Mesenteric fat pad (tissue), 1 donor: ENCODE results near the gene HES4. TPM values are rescaled to one million over a fixed set of nuclear protein-coding genes. Genes with fewer than 3 reads are reported as not detected.

Experiments used
- DNase-seq: peaks from one replicate; pipeline ENCODE4 v3.0.0-alpha.2; 2020; ENCODE audit warnings: low spot score
- total RNA-seq: library from RNA; stranded (reverse); fragmentation: NEBNext Ultra II Directional; extraction: Animal tissue kit (Norgen Biotek cat#: 25700); gene quantifications from one replicate; pipeline ENCODE4 v1.2.1, GENCODE V29; 2021
- donor health status: DM: yes; HTN: yes; CAD: no.

Gene HES4
- total RNA-seq, 1 donor from 2014 or later, result 25.5 TPM

DNA sequence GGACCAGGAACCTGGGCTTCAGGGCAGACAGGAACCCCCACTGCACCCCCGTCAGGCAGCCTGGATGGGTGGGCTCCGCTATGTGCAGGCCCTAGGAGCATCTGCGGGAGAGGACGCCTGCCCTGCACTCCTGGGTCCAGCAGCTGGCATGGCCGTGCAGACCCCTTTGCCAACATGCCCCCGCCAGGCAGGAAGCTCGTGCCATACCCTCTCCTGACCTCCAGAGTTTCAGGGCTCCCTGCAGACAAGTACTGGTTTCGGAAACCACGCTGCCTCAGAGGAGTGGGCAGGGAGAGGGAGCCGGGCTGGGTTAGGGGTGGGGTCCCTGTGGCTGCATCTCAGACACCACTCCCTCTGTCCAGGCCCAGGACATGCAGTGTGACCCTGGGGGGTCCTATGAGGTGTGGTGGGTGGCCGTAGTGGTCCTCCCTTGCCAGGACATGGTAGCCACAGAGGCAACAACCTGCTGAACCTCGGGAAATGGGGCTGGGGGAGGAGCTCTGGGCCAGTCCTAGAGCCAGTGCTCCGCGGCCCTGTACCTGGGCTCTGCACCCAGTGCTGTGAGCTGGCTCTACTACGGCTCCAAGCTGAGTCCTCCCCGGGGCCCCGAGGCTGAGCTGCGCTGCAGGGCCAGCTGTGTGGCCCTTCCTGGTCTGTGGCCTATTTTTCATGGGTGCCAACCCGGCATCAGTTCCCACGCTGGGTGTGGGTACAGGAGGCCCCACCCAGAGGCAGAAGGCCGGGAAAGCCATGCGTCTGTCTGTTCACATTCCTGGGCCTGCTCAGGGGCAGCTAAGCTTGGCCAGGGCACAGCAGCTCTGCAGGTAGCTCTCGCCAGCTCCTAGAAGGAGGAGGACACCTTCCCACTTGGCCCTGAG, 32.2 kb downstream of the HES4 start:
- no peak for DNase-seq

DNA sequence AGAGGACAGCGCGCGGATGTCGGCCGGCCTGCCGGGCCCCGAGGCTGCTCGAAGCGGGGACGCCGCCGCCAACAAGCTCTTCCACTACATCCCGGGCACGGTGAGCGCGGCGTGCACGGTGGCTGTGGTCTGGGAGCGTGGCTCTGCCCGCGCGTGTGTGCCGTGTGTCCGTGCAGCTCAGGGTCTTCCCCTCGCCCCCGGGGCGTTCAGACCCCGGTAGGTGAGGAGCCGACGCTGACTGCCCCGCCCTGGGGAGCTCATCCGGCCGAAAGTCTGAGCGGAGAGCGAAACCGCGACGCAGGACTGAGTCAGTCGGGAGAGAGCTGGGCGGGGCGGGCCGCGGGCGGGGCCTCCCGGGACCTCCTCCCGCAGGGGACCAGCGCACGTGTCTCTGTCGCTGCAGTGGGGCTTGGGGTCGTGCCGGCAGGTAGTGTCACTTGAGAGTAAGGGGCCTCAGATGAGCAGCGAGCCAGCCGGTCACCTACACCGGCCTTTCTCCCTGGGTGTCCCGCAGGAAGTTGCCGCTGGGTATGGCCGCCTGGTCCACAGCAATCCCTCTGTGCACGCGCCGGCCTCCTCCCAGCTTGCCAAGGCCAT, 33.1 kb downstream of the HES4 start:
- DNase-seq, result peak; percentile 95

DNA sequence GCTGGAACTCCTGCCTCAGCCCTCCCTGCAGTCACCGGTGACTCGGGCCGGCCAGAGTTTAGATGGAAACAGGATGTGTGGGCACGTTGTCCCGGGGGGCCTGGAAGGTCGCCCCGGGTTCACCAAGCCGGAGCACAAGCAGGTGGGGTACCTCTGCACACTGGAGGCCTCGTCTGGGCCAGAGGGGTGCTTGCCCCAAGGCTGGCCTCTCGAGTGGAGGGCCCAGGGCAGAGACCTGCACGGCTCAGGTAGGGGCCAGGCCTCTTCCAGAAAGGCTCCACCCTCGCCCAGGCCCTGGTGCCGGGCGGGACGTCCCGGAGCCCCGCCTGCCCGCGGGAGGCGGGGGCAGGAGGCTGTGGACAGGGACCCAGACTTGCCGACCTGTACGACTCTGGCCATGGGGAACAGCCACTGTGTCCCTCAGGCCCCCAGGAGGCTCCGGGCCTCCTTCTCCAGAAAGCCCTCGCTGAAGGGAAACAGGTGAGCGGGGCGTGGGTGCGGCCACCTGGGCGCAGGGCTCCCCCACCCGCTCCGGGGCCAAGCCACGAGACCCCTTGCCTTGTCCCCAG, 33.7 kb downstream of the HES4 start, which contains the start of gene PLEKHN1:
TSS of gene PLEKHN1 (plus strand) at position 348 of the 569 bp plus-strand sequence. CDS start at position 398, 50 bp downstream.
- DNase-seq, result no peak

DNA sequence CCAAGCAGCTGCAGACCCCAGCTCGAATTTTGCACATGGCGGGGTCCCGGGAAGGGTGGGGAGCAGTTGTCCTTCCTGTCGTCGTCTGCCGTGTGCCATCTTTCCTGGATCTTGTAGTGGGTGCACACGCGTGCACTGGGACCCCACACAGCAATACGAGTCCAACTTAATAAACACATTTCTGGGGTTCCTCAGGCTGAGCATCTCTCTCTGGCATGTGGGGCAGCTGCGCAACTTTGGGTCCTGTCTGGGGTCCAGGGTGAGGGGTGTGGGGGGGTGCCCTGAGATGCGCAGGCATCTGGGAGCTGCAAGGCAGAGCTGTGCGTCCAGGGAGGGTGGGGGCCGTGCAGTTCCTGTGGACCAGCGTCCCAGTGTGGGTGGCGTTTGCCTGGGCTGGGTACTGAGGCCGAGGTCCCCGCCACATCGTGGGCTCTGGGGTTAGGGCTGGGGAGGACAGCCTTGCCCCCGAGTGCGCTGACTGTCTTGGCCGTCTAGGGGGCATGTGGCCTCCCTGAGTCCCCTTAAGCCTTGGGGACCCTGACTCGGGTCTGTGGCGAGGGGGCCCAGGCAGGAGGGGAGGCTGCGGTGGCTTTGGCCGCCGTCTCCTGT, 34.3 kb downstream of the HES4 start:
- DNase-seq, result no peak

DNA sequence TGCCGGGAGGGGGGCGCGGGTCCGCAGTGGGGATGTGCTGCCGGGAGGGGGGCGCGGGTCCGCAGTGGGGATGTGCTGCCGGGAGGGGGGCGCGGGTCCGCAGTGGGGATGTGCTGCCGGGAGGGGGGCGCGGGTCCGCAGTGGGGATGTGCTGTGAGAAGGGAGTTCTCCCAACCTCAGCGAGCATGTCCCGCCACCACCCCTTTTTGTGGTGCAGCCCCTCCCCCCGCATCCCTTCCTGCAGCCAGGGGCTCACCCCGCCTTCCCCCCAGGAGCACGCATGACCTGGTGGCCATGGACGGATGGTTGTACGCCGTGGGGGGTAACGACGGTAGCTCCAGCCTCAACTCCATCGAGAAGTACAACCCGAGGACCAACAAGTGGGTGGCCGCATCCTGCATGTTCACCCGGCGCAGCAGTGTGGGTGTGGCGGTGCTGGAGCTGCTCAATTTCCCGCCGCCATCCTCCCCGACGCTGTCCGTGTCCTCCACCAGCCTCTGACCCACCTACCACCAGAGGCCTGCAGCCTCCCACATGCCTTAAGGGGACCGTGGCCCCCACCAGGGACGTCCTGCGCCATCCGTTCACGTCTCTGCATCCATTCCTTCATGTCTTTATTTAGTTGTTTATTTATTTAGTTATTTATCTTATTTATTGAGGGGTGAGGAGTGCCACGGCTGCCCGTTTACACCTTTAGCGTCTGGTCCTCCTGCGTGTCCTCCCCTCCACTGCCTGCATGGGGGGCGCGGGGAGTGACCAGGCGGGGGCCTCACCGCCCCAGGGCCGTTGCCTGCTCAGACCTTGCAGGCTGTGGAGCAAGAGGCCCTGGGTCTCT, 35.0 kb downstream of the HES4 start:
- no peak for DNase-seq

DNA sequence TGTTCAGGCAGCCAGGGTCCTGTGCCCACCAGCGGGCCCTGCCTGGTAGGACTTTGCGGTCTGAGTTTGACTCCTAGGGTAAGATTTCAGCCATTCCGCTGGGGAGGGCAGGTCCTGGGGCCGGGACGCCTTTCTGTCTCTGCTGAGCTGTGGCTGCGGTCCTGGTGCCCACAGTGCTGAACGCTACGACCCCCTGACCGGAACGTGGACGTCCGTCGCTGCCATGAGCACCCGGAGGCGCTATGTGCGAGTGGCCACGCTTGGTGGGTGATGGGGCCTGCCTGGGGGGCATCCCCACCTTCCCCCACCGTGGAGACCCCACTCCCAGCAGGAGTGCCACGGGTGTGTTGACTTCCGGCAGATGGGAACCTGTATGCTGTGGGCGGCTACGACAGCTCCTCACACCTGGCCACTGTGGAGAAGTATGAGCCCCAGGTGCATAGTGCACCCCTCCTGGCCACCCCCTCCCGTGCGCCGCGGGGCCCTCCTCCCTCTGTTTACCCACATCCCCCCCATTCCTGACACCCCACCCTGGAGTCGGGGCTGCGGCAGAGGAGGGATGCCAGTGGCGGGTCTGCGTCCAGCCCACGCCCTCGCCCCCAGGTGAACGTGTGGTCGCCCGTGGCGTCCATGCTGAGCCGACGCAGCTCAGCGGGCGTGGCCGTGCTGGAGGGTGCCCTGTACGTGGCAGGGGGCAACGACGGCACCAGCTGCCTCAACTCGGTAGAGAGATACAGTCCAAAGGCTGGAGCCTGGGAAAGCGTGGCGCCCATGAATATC, 36.0 kb downstream of the HES4 start:
- no peak for DNase-seq

DNA sequence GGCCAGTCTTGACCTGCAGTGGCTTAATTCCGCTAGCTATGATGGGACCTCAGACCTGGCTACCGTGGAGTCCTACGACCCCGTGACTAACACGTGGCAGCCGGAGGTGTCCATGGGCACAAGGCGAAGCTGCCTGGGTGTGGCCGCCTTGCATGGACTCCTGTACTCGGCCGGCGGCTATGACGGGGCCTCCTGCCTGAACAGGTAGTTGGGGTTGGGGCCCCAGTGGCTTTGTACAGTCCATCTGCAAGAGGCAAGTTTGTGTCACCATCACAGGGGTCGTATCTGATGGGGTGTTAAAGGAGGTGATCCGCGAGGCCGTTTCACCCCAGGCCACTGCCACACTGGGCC, 36.6 kb downstream of the HES4 start:
- no peak for DNase-seq

DNA sequence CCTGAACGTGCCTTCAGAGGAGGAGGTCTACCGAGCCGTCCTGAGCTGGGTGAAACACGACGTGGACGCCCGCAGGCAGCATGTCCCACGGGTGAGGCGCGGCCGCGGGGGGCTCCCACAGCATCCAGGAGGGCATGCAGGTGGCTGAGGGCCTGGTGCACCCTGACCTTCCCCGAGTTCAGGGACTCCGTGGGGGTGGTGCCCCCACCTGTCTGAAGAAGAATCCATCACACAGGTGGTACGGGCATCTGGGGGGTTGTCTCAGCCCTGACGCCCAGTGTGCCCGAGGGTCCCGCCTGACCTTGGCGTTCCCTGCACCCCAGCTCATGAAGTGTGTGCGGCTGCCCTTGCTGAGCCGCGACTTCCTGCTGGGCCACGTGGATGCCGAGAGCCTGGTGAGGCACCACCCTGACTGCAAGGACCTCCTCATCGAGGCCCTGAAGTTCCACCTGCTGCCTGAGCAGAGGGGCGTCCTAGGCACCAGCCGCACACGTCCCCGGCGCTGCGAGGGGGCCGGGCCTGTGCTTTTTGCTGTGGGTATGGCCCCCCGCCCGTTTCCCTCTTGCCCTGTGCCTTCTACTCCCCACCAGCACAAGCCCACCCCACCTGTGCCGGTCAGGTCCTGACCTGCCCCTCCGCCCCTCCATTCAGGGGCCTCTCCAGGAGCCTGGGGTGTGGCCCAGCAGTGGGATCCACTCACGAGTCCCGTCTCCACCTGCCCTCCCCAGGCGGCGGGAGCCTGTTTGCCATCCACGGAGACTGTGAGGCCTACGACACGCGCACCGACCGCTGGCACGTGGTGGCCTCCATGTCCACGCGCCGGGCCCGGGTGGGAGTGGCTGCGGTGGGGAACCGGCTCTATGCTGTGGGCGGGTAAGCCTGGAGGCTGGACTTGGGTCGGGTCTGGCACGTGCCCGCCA, 37.3 kb downstream of the HES4 start:
- DNase-seq, result no peak

DNA sequence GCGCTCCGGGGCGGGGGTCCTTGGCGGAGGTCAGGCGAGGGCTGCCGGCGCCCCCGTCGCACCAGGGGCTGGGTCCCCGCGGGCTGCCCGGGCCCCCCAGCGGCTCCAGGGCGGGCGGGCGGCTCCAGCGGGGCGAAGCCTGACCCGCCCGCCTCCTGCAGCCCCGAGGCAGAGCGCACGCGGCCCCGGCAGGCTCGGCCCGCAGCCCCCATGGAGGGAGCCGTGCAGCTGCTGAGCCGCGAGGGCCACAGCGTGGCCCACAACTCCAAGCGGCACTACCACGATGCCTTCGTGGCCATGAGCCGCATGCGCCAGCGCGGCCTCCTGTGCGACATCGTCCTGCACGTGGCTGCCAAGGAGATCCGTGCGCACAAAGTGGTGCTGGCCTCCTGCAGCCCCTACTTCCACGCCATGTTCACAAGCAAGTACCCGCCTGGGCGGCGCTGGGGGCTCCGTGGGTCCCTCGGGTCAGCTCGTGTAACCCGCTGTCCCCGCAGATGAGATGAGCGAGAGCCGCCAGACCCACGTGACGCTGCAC, 38.7 kb downstream of the HES4 start:
- DNase-seq, result no peak

DNA sequence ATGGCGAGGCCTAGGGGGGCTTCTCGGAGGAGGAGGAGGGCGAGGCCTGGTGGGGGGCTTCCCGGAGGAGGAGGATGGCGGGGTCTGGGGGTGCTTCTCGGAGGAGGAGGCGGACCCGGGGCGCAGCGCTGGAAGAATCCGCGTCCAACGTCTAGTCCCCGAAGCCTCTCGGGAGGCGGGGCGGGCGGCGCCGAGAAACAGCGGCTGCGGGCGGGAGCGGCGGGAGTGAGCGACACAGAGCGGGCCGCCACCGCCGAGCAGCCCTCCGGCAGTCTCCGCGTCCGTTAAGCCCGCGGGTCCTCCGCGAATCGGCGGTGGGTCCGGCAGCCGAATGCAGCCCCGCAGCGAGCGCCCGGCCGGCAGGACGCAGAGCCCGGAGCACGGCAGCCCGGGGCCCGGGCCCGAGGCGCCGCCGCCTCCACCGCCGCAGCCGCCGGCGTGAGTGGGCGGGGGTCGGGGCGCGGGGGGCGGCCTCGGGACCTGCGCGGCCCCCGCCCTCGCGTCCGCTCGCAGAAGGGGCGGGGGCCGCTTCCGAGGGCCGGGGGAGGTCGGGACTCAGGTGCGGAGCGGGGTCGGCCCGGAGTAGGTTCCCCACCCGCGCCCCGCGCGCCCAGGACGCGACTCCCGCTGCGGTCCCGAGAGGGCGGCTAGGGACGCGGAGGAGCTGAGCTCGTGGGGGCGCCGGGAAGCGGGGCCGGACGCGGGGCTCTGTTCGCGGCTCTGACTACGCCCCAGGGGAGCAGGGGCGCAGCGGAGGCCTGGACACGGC, 39.4 kb downstream of the HES4 start, which contains the start of gene KLHL17:
TSS of gene KLHL17 (plus strand) at position 222 of the 769 bp plus-strand sequence. CDS start at position 332, 110 bp downstream.
- no peak for DNase-seq

DNA sequence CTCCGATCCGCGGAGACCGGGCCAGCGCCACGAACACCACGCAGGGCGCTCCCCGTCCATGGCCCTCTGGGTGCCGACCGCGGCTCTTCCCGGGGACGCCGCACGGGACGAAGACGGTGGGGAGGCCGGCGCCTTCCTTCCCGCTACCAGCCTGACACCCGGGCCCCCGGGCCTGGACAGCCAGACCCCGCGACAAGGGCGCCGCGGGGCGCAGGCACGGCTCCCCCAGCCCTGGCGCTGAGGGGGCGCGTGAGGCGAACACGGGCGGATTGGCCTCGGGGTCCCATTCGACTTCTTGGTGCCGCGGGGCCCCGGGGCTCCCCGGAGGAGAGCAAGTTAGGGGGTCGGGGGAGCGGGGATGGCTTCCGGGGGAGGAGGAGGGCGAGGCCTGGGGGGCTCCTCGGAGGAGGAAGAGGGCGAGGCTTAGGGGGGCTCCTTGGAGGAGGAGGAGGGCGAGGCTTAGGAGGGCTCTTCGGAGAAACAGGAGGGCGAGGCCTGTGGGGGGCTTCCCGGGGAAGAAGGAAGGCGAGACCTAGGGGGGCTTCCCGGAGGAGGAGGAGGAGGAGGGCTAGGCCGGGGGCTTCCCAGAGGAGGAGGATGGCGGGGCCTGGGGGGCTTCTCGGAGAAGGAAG, 40.0 kb downstream of the HES4 start:
- DNase-seq, result no peak

DNA sequence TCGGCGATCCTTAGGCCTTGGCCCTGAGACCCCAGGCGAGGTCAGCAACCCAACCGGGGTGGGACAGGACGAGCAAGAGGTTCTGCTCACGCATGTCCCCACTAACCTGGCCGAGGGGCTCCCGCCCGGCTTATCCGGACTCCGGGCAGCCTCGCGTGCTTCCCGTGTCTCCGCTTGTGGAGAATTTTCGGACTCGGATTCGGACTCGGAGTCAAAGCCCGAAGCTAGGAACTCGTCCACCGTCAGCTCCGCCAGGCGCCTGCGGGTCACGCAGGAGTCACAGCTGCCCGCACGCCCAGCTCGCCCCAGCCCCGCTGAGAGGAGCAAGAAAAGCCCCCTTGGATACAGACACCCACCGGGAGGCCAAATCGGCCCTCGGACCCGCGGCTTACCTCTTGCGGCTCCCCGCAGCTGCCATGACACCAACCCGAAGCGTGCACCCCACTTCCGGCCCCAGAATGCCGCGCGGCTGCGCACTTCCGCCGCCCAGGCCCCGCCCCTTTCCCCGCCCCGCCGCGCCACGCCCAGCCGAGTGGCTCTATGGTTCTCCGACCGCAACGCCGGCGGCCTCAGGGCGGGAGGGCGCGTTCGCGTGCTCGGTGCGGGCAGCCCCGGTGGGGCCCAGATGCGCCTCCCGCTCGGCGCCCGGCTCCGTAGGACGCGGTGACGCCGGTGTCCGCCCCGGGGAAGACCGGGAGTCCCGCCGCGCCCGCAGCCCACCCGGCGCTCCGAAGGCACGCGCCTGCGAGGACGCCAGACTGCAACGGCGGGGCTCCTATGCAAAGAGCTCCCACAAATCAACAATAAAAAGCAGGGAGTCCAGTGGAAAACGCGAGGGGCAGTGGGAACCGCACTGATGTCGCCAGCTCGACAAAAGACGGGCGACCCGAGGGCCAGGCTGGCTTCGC, 40.8 kb downstream of the HES4 start, which contains the start of gene NOC2L:
TSS of gene NOC2L (minus strand) at position 434 of the 908 bp plus-strand sequence. CDS start at position 418, 16 bp downstream.
- DNase-seq, result peak; percentile 99

DNA sequence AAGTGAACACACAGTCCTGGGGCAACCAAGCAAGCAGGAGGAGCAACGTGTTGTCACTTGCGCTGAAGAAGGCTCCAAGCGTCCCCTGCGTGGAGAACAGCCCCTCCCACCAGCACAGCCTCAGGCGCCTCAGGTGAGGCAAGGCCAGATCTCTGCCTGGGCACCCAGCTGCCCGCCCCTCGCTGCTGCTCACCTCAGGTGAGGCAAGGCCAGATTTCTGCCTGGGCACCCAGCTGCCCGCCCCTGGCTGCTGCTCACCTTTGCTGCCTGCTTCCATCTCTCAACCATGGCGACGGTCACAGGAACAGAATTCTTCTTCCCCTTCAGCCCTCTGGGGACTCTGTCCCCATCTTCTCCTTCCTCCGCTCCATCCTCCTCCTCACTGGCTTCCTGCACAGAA, 43.3 kb downstream of the HES4 start:
- no peak for DNase-seq

DNA sequence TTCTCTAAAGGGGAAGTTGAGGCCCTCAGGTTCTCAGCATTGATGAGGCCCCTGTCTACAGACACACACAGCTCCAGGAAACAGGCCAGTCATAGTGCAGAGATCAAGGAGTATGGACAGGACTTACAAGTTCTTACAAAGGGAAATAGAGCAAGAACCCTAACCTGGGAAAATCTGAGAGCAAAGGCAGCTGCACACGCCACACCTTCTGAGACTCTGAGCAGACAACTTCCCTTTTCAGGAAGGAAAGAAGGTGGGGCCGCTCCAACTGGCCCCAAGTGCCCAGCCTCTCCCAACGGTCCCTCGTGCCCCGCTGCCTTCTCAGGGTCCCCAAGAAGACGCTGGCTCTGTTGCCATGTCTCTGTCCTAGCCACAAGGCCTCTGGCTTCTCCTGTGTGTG, 44.4 kb downstream of the HES4 start:
- no peak for DNase-seq

DNA sequence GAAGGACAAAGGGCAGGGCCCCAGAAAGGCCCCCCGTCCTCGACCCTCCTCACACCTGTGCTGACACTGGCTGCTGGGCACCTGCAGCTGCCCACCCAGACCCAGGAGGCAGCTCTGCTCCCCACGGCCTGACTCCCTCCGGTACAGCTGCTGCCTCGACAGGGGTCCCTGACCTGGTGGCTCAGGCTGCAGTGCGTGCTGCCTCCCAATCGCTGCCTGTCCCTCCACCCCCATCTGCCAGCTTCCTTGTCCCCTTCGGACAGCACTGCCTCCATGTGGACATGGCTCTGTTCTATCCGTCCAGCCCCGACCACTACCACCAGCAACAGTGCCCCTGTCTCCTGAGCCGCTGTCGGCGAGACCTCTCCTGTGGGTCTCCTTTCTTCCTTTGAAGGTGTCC, 45.0 kb downstream of the HES4 start:
- no peak for DNase-seq
